Small intestine (tissue), 7 donors: ENCODE results near the gene CTCF. TPM values are rescaled to one million over a fixed set of nuclear protein-coding genes. Genes with fewer than 3 reads are reported as not detected.

Experiments
- DNase-seq, 2 donors: peaks; one replicate each; pipeline versions ENCODE4 v3.0.0 to v3.0.0-alpha.2; 2013
- FAIRE-seq: peaks from 2 replicates; lab custom pipeline; 2012; peaks lifted over from hg19 to GRCh38; lab: Jason Lieb, UNC
- H3K27ac ChIP-seq, 3 donors: one replicate each; pipeline ENCODE4 v1.5.1; 2013; ENCODE audit warnings: low read length in 2 of 3, mild to moderate bottlenecking in 2 of 3, control low read depth in 1 of 3, inconsistent platforms in 1 of 3, low read depth in 1 of 3, moderate library complexity in 1 of 3
- H3K27me3 ChIP-seq, 3 donors: one replicate each; pipeline ENCODE4 v1.6.1; 2013; ENCODE audit warnings: low read length in 3 of 3, inconsistent platforms in 1 of 3; ENCODE audit not compliant: control insufficient read depth in 3 of 3, insufficient read depth in 3 of 3
- H3K36me3 ChIP-seq, 3 donors: one replicate each; pipeline ENCODE4 v1.6.1; 2013; ENCODE audit warnings: low read length in 3 of 3, inconsistent platforms in 1 of 3, low read depth in 1 of 3, mild to moderate bottlenecking in 1 of 3, moderate library complexity in 1 of 3; ENCODE audit not compliant: control insufficient read depth in 3 of 3, insufficient read depth in 2 of 3
- H3K4me1 ChIP-seq, 3 donors: one replicate each; pipeline ENCODE4 v1.6.1; 2013; ENCODE audit warnings: low read length in 2 of 3, inconsistent platforms in 1 of 3, low read depth in 1 of 3, mild to moderate bottlenecking in 1 of 3, moderate library complexity in 1 of 3; ENCODE audit not compliant: control insufficient read depth in 3 of 3, insufficient read depth in 2 of 3
- H3K4me3 ChIP-seq, 3 donors: one replicate each; pipeline ENCODE4 v1.5.1; 2013; ENCODE audit warnings: low read length in 3 of 3, control low read depth in 1 of 3, inconsistent platforms in 1 of 3, low read depth in 1 of 3, mild to moderate bottlenecking in 1 of 3, moderate library complexity in 1 of 3
- H3K9me3 ChIP-seq, 2 donors: one replicate each; pipeline ENCODE4 v1.6.1; 2013; ENCODE audit warnings: low read depth in 1 of 2, low read length in 1 of 2; ENCODE audit not compliant: control insufficient read depth in 2 of 2, insufficient read depth in 1 of 2
- WGBS, 3 donors: extraction: QIAGEN DNeasy Blood & Tissue Kit; methylation state at CpG; one replicate each; pipeline ENCODE4 v1.1.7; 2013; 5-methylcytosine and 5-hydroxymethylcytosine counted together
- polyA plus RNA-seq, 4 donors: library from polyadenylated mRNA; stranded (reverse) in 3 of 4; unstranded in 1 of 4; fragments of 200-250 nt in 3 of 4; fragments of 120-200 nt in 1 of 4; gene quantifications; one replicate each; pipeline versions ENCODE4 v1.2.1 to v1.2.3, GENCODE V29; 2013
- donor health status: healthy with polysubstance abuse.
- donor health status: control.
- donor health status: control.
- donor health status: Bipolar disorder and iron deficiency.
- donor health status: healthy.

The CTCF gene
- polyA plus RNA-seq, 4 donors: 23.5 to 45.0 (median 24.2) TPM

DNA sequence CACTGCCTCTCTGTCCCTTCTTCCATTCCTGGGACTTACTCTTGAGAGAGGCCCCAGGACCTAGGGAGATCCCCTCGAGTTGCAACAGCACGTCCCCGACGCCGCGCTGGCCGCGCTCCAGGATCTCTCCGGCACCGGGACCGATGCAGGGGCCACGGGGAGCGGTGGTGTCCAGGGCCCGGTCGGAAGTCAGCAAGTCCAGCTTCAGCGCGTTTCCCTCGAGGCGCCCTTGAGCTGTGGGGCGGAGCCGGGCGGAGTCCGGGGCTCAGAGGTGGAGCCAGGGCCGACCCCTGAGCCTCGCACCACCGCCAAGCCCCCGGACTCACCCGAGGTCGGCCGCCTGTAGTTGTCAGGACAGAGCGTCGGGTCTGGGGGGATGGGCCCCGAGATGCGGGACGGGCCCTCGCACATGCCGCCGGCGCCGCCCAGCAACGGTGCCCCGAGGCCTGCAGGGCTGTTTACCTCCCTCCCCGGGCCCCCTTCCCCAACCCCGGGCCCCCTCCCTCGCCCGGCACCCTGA is 103.8 kb downstream of the CTCF start:
- Histone ChIP-seq H3K9me3 (no peaks in the 10 kb centered on the region), H3K4me3 (peak overlapping the region; percentile 42 to 71 (median 59)), H3K4me1 (peaks cover 0 to 23% (median 0%) of the 10 kb centered on the region in 3 donors), H3K27me3 (peaks cover 0 to 12% (median 0%) of the 10 kb centered on the region in 3 donors), H3K27ac (no peak overlapping the region), H3K36me3 (peaks cover 0 to 26% (median 0%) of the 10 kb centered on the region in 3 donors)
- 1 to 2% (median 1%) methylated on average over 23 to 46 of the region's 46 CpGs for WGBS, 3 donors
- FAIRE-seq: no peak
- peak in 1 of 2 donors; percentile 55 for DNase-seq

GRCh38 chr16:67666559-67667452 is 104.5 kb downstream of the CTCF start, which contains the start of the genes C16orf86 and ENKD1:
TSS of gene C16orf86 (plus strand) at chr16:67666814. CDS start at chr16:67666971, 157 bp downstream.
TSS of gene ENKD1 (minus strand) at chr16:67666750. CDS start at chr16:67666442, 308 bp downstream.
- Histone ChIP-seq H3K4me3 (peak within 1 kb of the TSS; percentile 42 to 71 (median 59)), H3K9me3 (no peaks in the 10 kb centered on the region), H3K27ac (peak within 1 kb of the TSS; percentile 2 to 82 (median 46)), H3K36me3 (peaks cover 0 to 26% (median 0%) of the 10 kb centered on the region in 3 donors), H3K27me3 (peaks cover 0 to 12% (median 0%) of the 10 kb centered on the region in 3 donors), H3K4me1 (peaks cover 0 to 18% (median 0%) of the 10 kb centered on the region in 3 donors)
- 7 to 16% (median 15%) methylated on average over 64 to 78 of the region's 78 CpGs for whole genome bisulfite sequencing, 3 donors
- DNase-seq: peak; percentile 75 to 81
- FAIRE-seq: no peak

DNA sequence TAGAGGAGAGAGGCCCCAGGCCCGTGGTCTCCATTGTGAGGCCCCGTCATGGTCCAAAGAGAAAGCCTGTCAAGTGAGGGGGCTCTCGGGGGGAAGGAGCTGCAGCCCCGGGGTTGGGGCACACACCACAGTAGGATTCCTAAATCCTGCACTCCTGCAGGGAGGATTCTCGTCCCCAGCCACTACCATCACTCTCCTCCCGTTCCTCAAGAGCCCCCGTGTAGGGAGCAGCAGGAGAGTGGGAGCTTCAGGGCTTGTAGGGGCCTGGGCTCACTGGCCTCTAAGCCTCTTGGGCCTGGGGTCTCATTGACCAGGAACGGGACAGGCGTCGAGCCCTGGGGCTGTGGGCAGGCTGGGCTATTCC is 105.1 kb downstream of the CTCF start:
- Histone ChIP-seq H3K36me3 (peaks cover 0 to 23% (median 0%) of the 10 kb centered on the region in 3 donors), H3K4me3 (peak overlapping the region in 1 of 3 donors; percentile 59), H3K4me1 (peaks cover 0 to 18% (median 0%) of the 10 kb centered on the region in 3 donors), H3K27me3 (peaks cover 0 to 15% (median 0%) of the 10 kb centered on the region in 3 donors), H3K9me3 (no peaks in the 10 kb centered on the region), H3K27ac (peak overlapping the region in 2 of 3 donors; percentile 2 to 82)
- WGBS, 3 donors: 47 to 55% (median 53%) methylated on average over 8 to 10 of the region's 10 CpGs
- DNase-seq: no peak
- no peak for FAIRE-seq

DNA sequence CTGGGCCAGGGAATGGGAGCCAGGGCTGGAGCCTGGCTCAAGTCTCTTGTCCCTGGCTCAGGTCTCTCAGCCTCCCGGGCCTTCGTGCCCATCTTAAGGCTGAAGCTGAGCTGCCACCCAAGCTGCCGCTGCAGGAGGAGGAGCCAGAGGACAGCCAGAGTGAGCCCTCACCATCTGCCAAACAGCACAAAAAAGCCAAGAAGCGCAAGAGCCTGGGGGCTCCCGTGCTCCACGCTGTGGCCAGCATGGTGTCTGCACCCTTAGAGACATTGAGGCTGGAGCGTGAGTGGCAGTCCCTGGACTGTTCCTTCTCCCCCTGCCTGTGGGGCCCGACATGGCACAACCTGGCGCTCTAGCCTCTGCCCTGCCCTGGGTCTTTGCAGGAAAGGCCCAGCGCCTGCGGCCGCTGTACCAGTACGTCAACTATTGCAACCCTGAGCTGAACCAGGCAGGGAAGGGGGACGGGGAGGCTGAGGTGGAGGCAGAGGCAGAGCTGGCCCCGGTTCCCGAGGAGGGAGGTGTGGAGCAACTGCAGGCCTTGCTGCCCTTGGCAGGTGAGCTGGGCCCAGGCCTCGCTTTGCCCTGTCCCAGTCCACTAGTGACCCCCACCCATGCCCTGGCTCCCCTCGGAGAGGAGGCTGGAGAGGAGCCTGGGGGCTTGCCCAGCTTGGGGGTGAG is 105.6 kb downstream of the CTCF start:
- Histone ChIP-seq H3K4me3 (no peak overlapping the region), H3K36me3 (peaks cover 0 to 17% (median 0%) of the 10 kb centered on the region in 3 donors), H3K27ac (peak overlapping the region in 2 of 3 donors; percentile 2 to 56), H3K4me1 (peaks cover 0 to 18% (median under 1%) of the 10 kb centered on the region in 3 donors), H3K27me3 (peaks cover 0 to 20% (median 0%) of the 10 kb centered on the region in 3 donors), H3K9me3 (no peaks in the 10 kb centered on the region)
- no peak for FAIRE-seq
- WGBS, 3 donors: 22 to 30% (median 24%) methylated on average over 18 of the region's 18 CpGs
- DNase-seq: peak; percentile 84 to 87

- 85 to 86% (median 86%) methylated on average over 6 of the region's 6 CpGs for WGBS, 3 donors
- peaks cover 0 to 18% (median 3%) of the 10 kb centered on the region in 3 donors for H3K4me1 ChIP-seq
Observed at GRCh38 chr16:67668495-67669157, 106.3 kb downstream of the CTCF start.

GRCh38 chr16:67669499-67670101 is 107.3 kb downstream of the CTCF start:
- H3K4me1 ChIP-seq: peaks cover 0 to 18% (median 3%) of the 10 kb centered on the region in 3 donors
- H3K4me3 ChIP-seq: no peak overlapping the region
- FAIRE-seq (no peak), DNase-seq (no peak)
- no peaks in the 10 kb centered on the region for H3K9me3 ChIP-seq
- no peak overlapping the region for H3K27ac ChIP-seq
- peaks cover 0 to 6% (median 0%) of the 10 kb centered on the region in 3 donors for H3K36me3 ChIP-seq
- 88 to 92% (median 91%) methylated on average over 10 of the region's 10 CpGs for WGBS, 3 donors
- H3K27me3 ChIP-seq: peaks cover 0 to 27% (median 0%) of the 10 kb centered on the region in 3 donors

More at GRCh38 chr16:67668495-67669157, 106.3 kb downstream of the CTCF start:
- H3K27me3 ChIP-seq: peaks cover 0 to 24% (median 0%) of the 10 kb centered on the region in 3 donors
- DNase-seq: no peak
- FAIRE-seq: no peak
- H3K27ac ChIP-seq: no peak overlapping the region
- H3K4me3 ChIP-seq: no peak overlapping the region
- peaks cover 0 to 11% (median 0%) of the 10 kb centered on the region in 3 donors for H3K36me3 ChIP-seq
- H3K9me3 ChIP-seq: no peaks in the 10 kb centered on the region

DNA sequence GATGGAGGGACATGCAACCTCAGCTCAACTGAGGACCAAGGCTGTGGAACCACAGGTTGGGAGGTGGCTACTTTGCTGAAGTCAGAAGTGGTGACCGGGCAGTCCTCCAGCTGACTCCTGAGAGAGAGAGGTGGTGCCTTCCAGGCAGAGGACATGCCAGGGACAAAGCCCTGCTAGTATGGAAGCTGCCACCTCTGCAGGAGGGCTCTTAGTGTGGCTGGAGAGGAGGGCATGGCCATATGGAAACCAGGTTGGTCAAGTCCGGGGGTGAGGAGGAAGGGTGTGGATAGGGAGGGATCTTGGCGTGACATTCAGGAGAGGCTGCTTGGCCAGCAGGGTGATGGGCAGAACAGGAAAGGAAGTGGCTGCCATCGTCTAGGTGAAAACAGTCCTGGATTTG is 110.0 kb downstream of the CTCF start:
- peaks cover 0 to 9% (median 0%) of the 10 kb centered on the region in 3 donors for H3K36me3 ChIP-seq
- peaks cover 0 to 37% (median 0%) of the 10 kb centered on the region in 3 donors for H3K27me3 ChIP-seq
- H3K4me1 ChIP-seq: peaks cover 0 to 9% (median 3%) of the 10 kb centered on the region in 3 donors
- FAIRE-seq: no peak
- H3K9me3 ChIP-seq: no peaks in the 10 kb centered on the region
- no peak overlapping the region for H3K4me3 ChIP-seq
- no peak overlapping the region for H3K27ac ChIP-seq
- no peak for DNase-seq
- 30 to 38% (median 30%) methylated on average over 4 of the region's 4 CpGs for WGBS, 3 donors
